GM21825 (cell line): ENCODE measurements around the gene LAT.
A peak's percentile ranks its signal among the peaks of the same experiment; 100 is the strongest.
"Not testable (repeated sequence)": the region's sequence is repeated elsewhere in the genome, so short reads cannot be mapped to it uniquely, and the experiment has no call there.

Experiments
- ATAC-seq: cut with Tn5 transposase; IDR thresholded peaks from one replicate; pipeline ENCODE4 v1.9.1; 2021; ENCODE audit warnings: mild to moderate bottlenecking, moderate library complexity; ENCODE audit not compliant: unreplicated experiment

The LAT gene, protein sequence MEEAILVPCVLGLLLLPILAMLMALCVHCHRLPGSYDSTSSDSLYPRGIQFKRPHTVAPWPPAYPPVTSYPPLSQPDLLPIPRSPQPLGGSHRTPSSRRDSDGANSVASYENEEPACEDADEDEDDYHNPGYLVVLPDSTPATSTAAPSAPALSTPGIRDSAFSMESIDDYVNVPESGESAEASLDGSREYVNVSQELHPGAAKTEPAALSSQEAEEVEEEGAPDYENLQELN

DNA sequence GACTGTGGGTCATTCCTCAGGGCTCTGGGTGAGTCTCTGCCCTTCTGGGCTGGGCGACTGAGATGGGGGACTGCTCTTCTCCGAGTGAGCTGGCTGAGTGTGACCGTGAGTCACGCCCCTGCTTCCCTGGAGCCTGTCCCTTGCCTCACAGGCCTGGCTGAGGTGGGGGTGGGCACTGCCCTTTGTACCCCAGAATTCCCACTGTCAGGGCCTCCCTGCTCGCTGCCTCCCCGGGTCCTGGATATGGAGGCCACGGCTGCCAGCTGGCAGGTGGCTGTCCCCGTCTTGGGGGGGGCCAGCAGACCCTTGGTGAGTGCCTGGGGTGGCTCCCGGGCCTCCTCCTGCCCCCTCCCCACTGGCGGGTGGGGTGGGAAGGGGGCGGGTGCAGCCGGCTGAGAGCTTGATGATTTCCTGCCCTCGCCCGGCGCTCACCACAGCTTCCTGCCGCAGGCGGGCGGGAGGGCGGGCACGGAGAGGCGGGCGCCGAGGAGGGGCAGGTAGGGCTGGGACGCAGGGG lies at the start of gene LAT:
TSS of gene LAT (plus strand) at position 434 of the 517 bp plus-strand sequence. CDS start 366 bp downstream, outside the sequence.
- no peak for ATAC-seq

DNA sequence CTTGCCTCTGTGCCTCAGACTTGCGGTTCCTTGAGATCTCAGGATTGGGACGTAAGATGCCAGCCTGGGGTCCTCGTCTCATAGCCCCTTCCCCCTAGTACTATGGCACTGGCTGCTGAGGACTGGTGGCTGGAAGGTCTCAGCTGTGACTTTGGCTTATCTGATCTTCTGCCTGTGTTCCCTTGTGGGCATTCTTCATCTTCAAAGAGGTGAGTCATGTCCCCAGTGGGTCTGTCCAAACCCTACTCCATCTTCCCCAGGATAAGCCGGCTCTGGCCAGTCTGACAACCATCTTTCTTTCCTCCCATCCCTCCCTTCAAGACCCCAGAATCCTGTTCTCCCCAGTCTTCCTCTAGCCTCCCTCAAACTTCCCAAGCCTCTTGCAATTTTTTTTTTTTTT lies 49.5 kb upstream of the LAT start:
- ATAC-seq = no peak

DNA sequence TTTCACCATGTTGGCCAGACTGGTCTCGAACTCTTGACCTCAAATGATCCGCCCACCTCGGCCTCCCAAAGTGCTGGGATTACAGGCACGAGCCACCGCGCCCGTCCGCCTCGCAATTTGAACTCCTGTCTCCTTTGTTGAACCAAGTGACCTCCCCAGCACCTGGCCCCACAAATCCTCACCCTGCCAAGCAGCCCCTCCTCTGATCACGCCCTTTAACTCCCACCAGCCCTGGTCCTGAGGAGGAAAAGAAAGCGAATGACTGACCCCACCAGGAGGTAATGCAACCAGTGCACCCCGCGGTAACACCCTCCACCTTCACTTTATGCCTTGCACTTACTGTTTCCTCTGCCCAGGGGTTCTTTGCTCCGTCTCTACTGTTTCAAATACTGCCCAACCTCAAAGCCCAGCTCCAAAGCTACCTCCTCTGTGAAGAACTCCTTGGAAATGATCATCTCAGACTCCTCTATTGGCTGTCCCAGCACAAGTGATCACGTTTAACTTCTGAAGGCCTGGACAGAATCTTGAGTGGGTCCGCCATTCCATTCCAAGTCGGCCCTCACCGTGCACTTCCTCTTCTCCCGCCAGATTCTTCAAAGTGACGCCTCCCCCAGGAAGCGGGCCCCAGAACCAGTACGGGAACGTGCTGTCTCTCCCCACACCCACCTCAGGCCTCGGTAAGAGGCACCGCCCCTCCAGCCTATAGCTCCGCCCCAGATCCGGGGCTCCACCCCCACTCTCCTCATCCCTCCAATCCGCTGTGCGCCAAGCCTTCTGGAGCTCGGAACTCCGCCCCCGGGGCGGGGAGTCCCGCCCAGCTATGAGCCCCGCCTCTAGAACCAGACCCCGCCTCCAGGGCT lies 48.7 kb upstream of the LAT start:
- ATAC-seq = peak; percentile 59

DNA sequence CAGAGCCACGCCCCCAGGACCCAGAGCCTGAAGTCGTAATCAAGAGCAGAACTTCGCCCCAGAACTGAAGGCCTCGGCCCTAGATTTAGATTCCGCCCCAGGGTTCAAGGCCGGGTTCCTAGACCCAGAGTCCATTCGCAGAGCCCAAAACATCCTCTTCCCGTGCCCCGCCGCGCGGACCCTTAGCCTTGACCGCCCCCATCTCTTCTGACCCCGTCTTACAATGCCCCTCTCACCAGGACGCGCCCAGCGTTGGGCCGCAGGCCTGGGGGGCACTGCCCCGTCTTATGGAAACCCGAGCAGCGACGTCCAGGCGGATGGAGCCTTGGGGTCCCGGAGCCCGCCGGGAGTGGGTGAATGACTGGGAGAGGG lies 48.1 kb upstream of the LAT start:
- no peak for ATAC-seq

DNA sequence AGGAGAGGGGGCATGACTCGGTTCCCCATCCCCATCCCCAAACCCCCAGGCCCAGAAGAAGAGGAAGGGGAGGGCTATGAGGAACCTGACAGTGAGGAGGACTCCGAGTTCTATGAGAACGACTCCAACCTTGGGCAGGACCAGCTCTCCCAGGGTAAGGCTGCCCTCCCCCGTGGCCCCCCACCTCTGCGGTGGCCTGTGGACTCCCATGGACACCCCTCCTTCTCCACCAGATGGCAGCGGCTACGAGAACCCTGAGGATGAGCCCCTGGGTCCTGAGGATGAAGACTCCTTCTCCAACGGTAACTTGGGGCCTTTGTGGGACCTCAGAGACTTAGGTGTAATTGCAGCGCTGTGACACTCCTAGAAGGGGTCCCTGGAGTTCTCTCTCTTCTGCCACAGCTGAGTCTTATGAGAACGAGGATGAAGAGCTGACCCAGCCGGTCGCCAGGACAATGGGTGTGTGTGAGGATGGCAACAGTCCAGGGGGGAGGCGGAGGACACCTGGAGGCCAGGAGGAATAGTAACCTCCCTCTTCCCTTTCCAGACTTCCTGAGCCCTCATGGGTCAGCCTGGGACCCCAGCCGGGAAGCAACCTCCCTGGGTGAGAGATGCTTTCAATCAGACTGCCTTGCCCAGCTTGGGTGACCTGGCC lies 47.5 kb upstream of the LAT start:
- ATAC-seq = no peak

DNA sequence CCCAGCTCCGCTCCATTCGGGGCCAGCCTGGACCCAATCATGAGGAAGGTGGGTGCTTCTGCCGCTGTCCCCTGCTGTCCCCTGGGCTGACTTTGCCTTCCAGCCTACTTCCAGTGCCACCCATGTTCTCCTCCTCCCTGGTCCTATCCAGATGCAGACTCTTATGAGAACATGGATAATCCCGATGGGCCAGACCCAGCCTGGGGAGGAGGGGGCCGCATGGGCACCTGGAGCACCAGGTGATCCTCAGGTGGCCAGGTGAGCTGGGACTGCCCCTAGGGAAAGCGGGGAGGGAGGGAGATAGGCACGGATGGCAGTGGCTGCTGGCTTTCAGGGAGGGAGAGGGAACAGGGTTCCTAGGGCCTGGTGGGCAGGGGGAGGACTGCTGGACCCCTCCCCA lies 46.1 kb upstream of the LAT start:
- ATAC-seq = no peak

DNA sequence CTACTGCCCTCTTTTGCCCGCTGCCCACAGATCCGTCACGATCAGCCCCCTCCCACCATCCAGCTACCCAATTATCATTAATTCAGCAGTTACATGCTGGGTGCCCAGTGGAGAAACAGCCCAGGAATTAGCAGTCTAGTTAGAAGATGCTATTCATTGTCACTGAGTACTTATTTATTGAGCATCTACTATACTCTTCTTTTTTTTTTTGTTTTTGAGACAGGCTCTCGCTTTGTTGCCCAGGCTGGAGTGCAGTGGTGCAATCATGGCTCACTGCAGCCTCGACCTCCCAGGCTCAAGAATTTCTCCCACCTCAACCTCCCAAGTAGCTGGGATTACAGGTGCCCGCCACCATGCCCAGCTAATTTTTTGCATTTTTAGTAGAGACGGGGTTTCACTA lies 45.0 kb upstream of the LAT start:
- not testable (repeated sequence) for ATAC-seq

DNA sequence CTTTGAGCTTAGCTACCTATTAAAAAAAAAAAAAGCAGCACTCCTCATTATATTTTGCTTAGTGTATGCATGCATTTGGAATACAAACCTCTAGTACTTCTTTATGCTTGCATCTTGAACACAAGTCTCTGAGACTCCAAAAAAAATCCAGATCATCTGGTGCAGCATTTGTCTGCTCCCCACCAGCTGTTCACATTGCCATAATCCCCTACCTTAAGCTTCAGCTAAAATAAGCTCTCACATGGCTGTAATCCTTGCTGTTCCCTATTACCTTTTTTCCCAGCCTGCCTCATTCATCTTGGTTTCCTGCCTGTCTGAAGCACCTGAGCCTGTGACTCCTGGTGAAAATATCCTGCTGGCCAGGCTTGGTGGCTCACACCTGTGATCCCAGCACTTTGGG lies 41.6 kb upstream of the LAT start:
- ATAC-seq = no peak

DNA sequence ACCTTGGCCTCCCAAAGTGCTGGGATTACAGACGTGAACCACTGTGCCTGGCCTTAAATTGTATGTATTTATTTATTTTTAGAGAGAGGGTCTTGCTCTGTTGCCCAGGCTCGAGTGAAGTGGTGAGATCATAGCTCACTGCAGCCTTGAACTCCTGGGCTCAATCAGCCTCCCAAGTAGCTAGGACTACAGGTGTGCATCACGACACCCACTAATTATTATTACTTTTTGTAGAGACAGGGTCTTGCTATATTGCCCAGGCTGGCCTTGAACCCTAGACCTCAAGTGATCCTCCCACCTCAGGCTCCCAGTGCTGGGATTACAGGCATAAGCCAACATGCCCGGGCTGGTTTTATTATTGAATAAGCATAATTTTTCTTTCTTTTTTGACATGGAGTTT lies 38.2 kb upstream of the LAT start:
- ATAC-seq = no peak

DNA sequence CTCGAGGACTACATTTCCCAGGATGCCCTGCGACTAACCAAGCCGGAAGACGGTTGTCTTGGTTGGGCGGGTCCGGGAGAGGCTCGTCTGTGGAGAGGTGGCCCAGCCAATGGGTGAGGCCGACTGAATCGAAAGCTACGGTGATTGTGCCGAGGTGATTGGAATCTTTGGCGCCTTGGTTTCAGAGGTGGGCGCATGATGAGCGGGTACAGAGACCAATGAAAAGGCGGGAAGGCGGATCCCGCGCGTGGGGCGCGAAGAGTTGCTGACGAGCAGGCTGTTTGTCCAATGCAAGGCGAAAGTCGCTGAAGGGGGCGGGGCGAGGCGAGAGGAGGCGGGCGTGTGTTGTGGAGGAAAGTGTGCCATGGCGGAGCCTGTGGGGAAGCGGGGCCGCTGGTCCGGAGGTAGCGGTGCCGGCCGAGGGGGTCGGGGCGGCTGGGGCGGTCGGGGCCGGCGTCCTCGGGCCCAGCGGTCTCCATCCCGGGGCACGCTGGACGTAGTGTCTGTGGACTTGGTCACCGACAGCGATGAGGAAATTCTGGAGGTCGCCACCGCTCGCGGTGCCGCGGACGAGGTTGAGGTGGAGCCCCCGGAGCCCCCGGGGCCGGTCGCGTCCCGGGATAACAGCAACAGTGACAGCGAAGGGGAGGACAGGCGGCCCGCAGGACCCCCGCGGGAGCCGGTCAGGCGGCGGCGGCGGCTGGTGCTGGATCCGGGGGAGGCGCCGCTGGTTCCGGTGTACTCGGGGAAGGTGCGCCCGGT lies 34.0 kb upstream of the LAT start, which contains the start of gene NFATC2IP:
TSS of gene NFATC2IP (plus strand) at position 290 of the 762 bp plus-strand sequence. CDS start at position 365, 75 bp downstream.
- ATAC-seq = peak; percentile 91

DNA sequence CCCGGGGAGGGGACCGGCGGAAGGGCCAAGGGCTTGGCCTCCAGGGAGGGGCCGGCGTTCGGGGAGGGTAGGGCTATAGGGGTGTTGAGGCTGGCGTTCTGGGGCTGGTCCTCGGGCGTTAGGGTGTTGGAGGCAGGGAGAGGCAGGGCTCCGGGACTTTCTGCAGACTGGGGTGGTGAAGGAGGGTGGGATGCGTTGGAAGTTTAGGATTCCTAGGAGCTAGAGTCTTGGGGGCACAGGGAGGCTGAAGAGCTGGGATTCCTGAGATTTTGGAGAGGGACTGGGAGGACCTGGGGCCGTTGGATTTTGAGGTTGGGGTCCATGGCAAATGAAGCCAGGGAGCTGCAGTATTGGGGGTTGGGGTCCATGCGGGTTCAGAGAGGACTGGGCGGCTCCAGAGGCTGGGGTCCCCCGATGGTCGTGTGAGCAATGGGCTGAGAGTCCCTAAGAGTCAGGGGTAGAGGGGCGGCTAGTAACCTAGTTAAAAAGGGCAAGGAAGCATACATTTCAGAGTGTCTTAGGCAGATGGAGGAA lies 33.4 kb upstream of the LAT start:
- ATAC-seq = no peak

DNA sequence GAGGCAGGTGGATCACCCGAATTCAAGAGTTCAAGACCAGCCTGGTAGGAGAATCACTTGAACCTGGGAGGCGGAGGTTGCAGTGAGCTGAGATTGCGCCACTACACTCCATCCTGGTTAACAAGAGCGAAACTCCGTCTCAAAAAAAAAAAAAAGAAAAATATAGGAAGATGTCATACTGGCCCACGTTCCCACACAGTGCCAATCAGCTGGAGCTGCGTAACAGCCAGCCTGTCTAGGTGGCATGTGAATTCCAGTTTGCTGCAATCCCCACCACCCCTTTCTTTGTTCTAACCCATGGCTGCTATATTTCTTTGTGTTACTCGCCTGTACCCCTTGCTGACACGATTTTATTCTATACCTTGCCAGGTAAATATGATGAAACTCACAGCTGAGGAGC lies 26.6 kb upstream of the LAT start:
- ATAC-seq = no peak

DNA sequence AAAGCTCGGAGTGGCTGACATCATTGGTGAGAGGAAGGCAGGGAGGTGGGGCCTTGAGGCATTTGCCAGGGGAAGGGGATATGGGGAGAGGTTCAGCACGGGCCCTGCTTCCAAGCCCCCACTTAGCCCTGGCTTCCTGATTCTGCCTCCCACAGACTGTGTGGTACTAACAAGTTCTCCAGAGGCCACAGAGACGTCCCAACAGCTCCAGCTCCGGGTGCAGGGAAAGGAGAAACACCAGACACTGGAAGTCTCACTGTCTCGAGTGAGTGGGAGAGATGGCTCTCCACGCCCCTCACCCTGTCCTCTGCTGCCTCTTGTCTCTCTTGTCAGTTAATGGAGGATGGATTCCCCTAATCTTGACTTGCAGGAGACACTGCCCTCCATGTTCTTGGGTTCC lies 26.0 kb upstream of the LAT start:
- ATAC-seq = no peak

DNA sequence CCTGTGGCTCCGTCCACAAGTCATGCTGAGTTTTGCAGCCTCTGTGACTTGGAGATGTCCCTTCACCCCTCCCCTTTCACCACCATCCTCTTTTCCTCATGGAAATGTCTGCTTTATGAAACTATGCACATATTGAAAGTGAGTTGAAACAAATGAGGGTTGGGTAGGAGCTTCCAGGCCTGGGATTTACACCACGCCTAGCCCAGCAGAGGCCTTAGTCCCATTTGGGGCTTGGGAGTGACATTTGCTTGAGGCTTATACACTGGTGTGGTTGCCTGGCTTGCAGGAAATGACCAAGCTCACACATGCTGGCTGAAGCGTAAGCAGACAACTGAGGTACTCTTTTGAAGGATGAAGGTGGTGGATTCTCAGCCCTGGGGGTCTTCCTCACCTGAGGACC lies 20.8 kb upstream of the LAT start:
- no peak for ATAC-seq

DNA sequence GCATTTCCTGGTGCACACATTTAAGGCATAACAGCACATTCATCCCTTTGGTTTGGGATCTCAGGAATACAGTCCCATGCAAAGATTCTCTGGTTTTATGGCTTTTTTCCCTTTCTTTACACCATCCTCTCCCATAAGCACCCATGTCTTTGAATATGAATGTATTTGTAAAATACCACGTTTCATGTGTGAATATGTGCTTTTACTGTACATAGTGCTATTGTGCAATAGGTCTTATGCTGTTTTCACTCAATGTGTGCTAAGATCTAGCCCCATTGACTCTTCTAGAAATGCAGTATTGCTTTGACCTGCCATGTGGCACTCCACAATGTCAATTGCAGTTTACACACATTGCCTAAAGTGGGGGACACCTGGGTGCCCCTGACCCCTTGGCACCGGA lies 20.4 kb upstream of the LAT start:
- ATAC-seq = no peak

DNA sequence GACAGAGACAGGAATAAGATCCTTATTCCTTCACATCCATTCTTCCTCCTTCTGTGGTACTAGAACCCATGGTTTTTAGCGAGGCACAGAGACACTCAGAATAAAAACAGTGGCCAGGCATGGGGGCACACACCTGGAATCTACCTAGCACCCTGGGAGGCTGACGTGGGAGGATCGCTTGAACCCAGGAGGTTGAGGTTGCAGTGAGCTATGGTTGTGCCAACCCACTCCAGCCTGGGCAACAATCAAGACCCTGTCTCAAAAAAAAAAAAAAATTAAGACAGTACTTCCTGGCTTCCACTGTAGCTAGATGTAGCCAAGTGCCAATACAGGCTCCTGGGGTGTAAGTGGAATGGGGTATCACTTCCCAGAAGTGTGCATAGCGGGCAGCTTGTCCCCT lies 17.7 kb upstream of the LAT start:
- ATAC-seq = no peak

DNA sequence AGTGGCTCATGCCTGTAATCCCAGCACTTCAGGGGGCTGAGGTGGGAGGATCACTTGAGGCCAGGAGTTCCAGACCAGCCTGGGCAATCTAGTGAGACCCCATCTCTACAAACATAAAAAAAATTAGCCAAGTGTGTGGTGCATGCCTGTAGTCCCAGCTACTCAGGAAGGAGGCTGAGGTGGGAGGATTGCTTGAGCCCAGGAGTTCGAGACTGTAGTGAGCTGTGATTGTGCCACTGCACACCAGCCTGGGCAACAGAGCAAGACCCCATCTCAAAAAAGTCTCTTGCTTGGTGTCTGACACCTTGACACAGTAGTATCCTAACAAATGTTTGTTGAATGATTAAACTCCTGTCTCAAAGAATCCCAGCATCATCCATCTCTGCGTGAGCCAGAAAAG lies 15.2 kb upstream of the LAT start:
- ATAC-seq = not testable (repeated sequence)

DNA sequence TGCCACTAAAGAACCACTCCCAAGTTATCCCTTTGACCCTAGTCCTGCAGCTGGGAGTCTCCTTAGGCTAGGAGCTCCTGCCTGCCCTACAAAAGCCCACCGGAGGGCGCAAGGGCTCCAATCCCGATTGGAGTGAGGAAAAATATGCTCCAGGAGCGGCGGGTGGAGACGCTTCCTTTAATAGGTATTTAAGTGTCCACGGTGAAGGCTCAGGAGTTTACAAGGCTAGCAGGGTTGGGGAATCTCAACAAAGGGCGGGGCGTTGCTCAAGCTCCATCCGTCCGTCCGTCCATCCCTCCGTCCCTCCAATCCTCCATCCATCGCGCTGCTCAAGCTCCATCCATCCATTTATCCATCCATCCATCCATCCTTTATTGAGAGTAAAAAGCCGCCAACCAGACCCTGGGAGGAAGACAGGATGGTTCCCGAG lies 10.8 kb upstream of the LAT start:
- peak; percentile 7 for ATAC-seq

DNA sequence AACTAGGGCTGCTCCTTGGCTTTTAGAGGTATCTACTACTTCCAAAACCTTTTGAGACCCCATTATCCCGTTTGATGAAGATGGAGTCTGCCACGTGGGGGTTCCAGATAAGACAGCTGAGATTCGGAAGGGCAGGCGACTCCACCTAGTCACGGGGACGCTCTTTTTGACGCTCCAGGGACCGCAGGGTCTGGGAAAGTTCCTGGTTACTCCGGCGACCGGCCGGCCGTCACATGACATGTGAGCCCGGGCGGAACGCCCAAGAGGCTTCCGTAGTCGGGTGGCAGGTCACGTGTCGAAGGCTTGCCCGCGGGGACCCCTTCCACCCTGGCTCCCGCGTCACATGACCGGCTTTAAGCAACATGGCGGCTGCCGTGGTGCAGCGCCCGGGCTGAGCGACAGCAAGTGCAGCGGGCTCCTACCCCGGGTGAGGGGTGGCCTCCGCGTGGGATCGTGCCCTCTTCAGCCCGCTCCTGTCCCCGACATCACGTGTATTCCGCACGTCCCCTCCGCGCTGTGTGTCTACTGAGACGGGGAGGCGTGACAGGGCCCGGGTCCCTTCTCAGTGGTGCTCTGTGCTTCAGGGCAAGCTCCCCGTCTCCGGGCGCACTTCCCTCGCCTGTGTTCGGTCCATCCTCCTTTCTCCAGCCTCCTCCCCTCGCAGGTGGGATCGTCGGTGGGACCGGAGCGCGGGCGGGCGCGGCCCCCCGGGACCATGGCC lies 10.3 kb upstream of the LAT start, which contains the start of gene SPNS1:
TSS of gene SPNS1 (plus strand) at position 342 of the 721 bp plus-strand sequence. CDS start at position 716, 374 bp downstream.
- ATAC-seq = peak; percentile 82

DNA sequence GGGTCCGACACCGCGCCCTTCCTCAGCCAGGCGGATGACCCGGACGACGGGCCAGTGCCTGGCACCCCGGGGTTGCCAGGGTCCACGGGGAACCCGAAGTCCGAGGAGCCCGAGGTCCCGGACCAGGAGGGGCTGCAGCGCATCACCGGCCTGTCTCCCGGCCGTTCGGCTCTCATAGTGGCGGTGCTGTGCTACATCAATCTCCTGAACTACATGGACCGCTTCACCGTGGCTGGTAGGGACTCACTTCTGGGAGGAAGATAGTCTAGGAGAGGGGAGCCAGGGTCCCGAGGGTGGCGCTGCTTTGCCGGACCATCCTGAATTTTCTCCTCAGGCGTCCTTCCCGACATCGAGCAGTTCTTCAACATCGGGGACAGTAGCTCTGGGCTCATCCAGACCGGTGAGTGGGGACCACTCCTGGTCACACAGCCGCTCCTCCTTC lies 9.7 kb upstream of the LAT start:
- ATAC-seq = no peak
